Measurements from ENCODE around the gene OGDH. TPM values are rescaled to one million over a fixed set of nuclear protein-coding genes. Genes with fewer than 3 reads are reported as not detected.

The OGDH gene
- total RNA-seq, 1 experiment from 2014 or later = 69.1 TPM

- H3K9me2 ChIP-seq (ENCODE audit: insufficient read depth) = no peaks in the 10 kb centered on the region
- ChIA-PET CTCF (no interaction called here), POLR2A (no interaction called here), RAD21 (ENCODE audit: low non-redundant PET in 1 of 2, low total read pairs in 2 of 2, uncharacterized antibody in 2 of 2, unreplicated experiment in 2 of 2) (no interaction called here)
- no peaks in the 10 kb centered on the region for H3K27me3 ChIP-seq (ENCODE audit: insufficient read depth, low read length)
- H2AFZ ChIP-seq (ENCODE audit: low read depth, low read length, poor library complexity, severe bottlenecking) = no peak overlapping the region
- H4K20me1 ChIP-seq (ENCODE audit: insufficient read depth) = no peaks in the 10 kb centered on the region
- H3K36me3 ChIP-seq (ENCODE audit: control insufficient read depth in 1 of 2, insufficient read depth in 2 of 2, low read length in 2 of 2) = no peaks in the 10 kb centered on the region
- H3K4me1 ChIP-seq (ENCODE audit: control insufficient read depth in 1 of 2, insufficient read depth in 2 of 2, low read length in 2 of 2) = peaks cover 2 to 13% of the 10 kb centered on the region in 2 experiments; a peak in 3 of 4 replicates
- ATAC-seq (no peak), DNase-seq (ENCODE audit: low read depth, low spot score) (no peak)
- no peak overlapping the region for H3K4me3 ChIP-seq (replicated peaks in 1 of 2; ENCODE audit: low read depth in 1 of 2, low read length in 2 of 2)
- H3K27ac ChIP-seq (ENCODE audit: low read depth, low read length) = no peak overlapping the region
- no peaks in the 10 kb centered on the region for H3K79me2 ChIP-seq (ENCODE audit: insufficient read depth, low read length)
- no peak for TF ChIP-seq SRF (IDR thresholded peaks at IDR 0.05; ENCODE audit: low read depth)
- TF ChIP-seq POLR2AphosphoS5 (IDR thresholded peaks at IDR 0.05; ENCODE audit: low read depth, low read length) = no peak
- H3K9me3 ChIP-seq (ENCODE audit: control insufficient read depth in 1 of 2, insufficient read depth in 1 of 2, low read depth in 1 of 2, low read length in 2 of 2) = no peaks in the 10 kb centered on the region
- intact Hi-C loops (cut with micrococcal nuclease) = no loop called here
- H3K9ac ChIP-seq (ENCODE audit: low read length) = no peak overlapping the region
- BruUV-seq (replicated peaks) = no TSS peak
- no peak overlapping the region for H3K4me2 ChIP-seq (ENCODE audit: low read length)
Observed at GRCh38 chr7:44743750-44744149, 137.3 kb downstream of the OGDH start.

- Histone ChIP-seq H3K27me3 (ENCODE audit: insufficient read depth, low read length) (no peaks in the 10 kb centered on the region), H3K36me3 (ENCODE audit: control insufficient read depth in 1 of 2, insufficient read depth in 2 of 2, low read length in 2 of 2) (peaks cover 2 to 3% of the 10 kb centered on the region in 2 experiments; a peak in 2 of 4 replicates), H3K9me2 (ENCODE audit: insufficient read depth) (no peaks in the 10 kb centered on the region), H3K27ac (ENCODE audit: low read depth, low read length) (peak within 1 kb of the TSS; percentile 92), H3K4me2 (ENCODE audit: low read length) (peak within 1 kb of the TSS; percentile 77), H3K4me3 (replicated peaks in 1 of 2; ENCODE audit: low read depth in 1 of 2, low read length in 2 of 2) (peak within 1 kb of the TSS; percentile 83 to 89), H3K9me3 (ENCODE audit: control insufficient read depth in 1 of 2, insufficient read depth in 1 of 2, low read depth in 1 of 2, low read length in 2 of 2) (no peaks in the 10 kb centered on the region), H3K4me1 (ENCODE audit: control insufficient read depth in 1 of 2, insufficient read depth in 2 of 2, low read length in 2 of 2) (peaks cover 18 to 28% of the 10 kb centered on the region in 2 experiments), H2AFZ (ENCODE audit: low read depth, low read length, poor library complexity, severe bottlenecking) (no peak within 1 kb of the TSS), H3K9ac (ENCODE audit: low read length) (peak within 1 kb of the TSS; percentile 79), H4K20me1 (ENCODE audit: insufficient read depth) (no peaks in the 10 kb centered on the region), H3K79me2 (ENCODE audit: insufficient read depth, low read length) (peaks cover 35% of the 10 kb centered on the region)
- RAD21 ChIA-PET (ENCODE audit: low non-redundant PET in 1 of 2, low total read pairs in 2 of 2, uncharacterized antibody in 2 of 2, unreplicated experiment in 2 of 2) = no interaction called here
- ATAC-seq = peak; percentile 87
- POLR2A ChIA-PET = interaction anchor here (0.7 to 1.3 kb wide), 3 partner anchors 13 to 142 kb away, joined by 3 to 9 read pairs (median 3); partner anchors contain the start of gene OGDH
- CTCF ChIA-PET = interaction anchor here (0.8 kb wide), 1 partner anchor 183 kb away, joined by 3 read pairs; no protein-coding TSS in a partner anchor
- intact Hi-C loops (cut with micrococcal nuclease) = loop anchor here (1.0 to 5.0 kb wide), 3 partner anchors 111 to 160 kb away; partner anchors contain the start of gene OGDH
- peak; percentile 48 for DNase-seq (ENCODE audit: low read depth, low spot score)
- BruUV-seq (replicated peaks) = no TSS peak
- TF ChIP-seq FOSL1 (IDR thresholded peaks at IDR 0.05; ENCODE audit: low read depth) (no peak), POLR2A (IDR thresholded peaks at IDR 0.05; ENCODE audit: borderline replicate concordance, extremely low read depth, insufficient read depth, insufficient read length) (no peak), EGR1 (IDR thresholded peaks at IDR 0.05; ENCODE audit: low read depth) (peak; percentile 80), ATF3 (IDR thresholded peaks at IDR 0.05) (no peak), ZNF274 (IDR thresholded peaks at IDR 0.05; ENCODE audit: low read depth, low read length) (no peak), RAD21 (IDR thresholded peaks at IDR 0.05; ENCODE audit: low read depth) (no peak; the same call in 1 of the 2 replicates), YY1 (IDR thresholded peaks at IDR 0.05; ENCODE audit: extremely low read depth, insufficient replicate concordance, low read depth, low read length) (no peak), CBX3 (IDR thresholded peaks at IDR 0.05; ENCODE audit: low read depth) (no peak), EZH2 (IDR thresholded peaks at IDR 0.05) (no peak), CTCF (IDR thresholded peaks at IDR 0.05 in 2 of 3, conservative IDR thresholded peaks at IDR 0.05 in 1 of 3; ENCODE audit: borderline replicate concordance in 1 of 3, insufficient read depth in 1 of 3, low read depth in 2 of 3, low read length in 2 of 3) (no peak), JUND (IDR thresholded peaks at IDR 0.05) (no peak), TCF7L2 (IDR thresholded peaks at IDR 0.05; ENCODE audit: borderline replicate concordance, extremely low read depth, insufficient read depth, insufficient read length) (peak; percentile 81), CEBPB (IDR thresholded peaks at IDR 0.05; ENCODE audit: low read depth) (no peak), ZFX (IDR thresholded peaks at IDR 0.05) (no peak), POLR2AphosphoS5 (IDR thresholded peaks at IDR 0.05; ENCODE audit: low read depth, low read length) (peak; percentile 45), EZH2phosphoT487 (IDR thresholded peaks at IDR 0.05; ENCODE audit: borderline replicate concordance) (no peak), SP1 (IDR thresholded peaks at IDR 0.05; ENCODE audit: low read depth) (peak; percentile 38), SRF (IDR thresholded peaks at IDR 0.05; ENCODE audit: low read depth) (no peak; the same call in 1 of the 2 replicates)
Observed at GRCh38 chr7:44748045-44748947, 141.9 kb downstream of the OGDH start, which contains the start of gene ZMIZ2. TSS of gene ZMIZ2 (plus strand) at chr7:44748847. CDS start at chr7:44756250, 7,403 bp downstream.

Data from HCT116 (cell line).